A549 (cell line): ENCODE measurements around the gene PPM1H.

Source experiments
- CBX2 ChIP-seq: fragments of 200-600 bp; sonication (generic); IDR thresholded peaks from 2 replicates; pipeline ENCODE4 v1.6.1; 2016; ENCODE audit warnings: low read depth, mild to moderate bottlenecking, borderline replicate concordance
- CHD2 ChIP-seq: fragments of 150-350 bp; IDR thresholded peaks from 2 replicates; pipeline ENCODE4 v1.6.1; 2014; ENCODE audit warnings: low read length; ENCODE audit not compliant: partially characterized antibody
- ESRRA ChIP-seq: fragments of 150-350 bp; IDR thresholded peaks from 2 replicates; pipeline ENCODE4 v1.6.1; 2014; ENCODE audit warnings: mild to moderate bottlenecking, low read length, borderline replicate concordance
- MYC ChIP-seq: IDR thresholded peaks from 2 replicates; pipeline ENCODE4 v1.6.1; 2012; ENCODE audit warnings: mild to moderate bottlenecking, inconsistent platforms, low read length, improper control_type of control experiment, borderline replicate concordance
- NR3C1 ChIP-seq: fragments of >200 bp; sonication (Bioruptor Twin); formaldehyde crosslinking; IDR thresholded peaks from 3 replicates; pipeline ENCODE4 v1.6.1; 2017
- POLR2A ChIP-seq: IDR thresholded peaks from 2 replicates; pipeline ENCODE4 v1.6.1; 2012; ENCODE audit warnings: mild to moderate bottlenecking, low read length
- SREBF2 ChIP-seq: fragments of 450-650 bp; IDR thresholded peaks from 2 replicates; pipeline ENCODE4 v1.6.1; 2014; ENCODE audit warnings: mild to moderate bottlenecking, moderate library complexity
- TF ChIP-seq, protein P1 (sequence below): fragments of >200 bp; sonication (Bioruptor Twin); formaldehyde crosslinking; IDR thresholded peaks from 3 replicates; pipeline ENCODE4 v1.5.1; 2016

- TF ChIP-seq SREBF2 (no peak), NR3C1 (no peak), ESRRA (no peak), CHD2 (no peak), POLR2A (no peak), CBX2 (no peak), MYC (no peak)
- TF ChIP-seq, protein P1, sequence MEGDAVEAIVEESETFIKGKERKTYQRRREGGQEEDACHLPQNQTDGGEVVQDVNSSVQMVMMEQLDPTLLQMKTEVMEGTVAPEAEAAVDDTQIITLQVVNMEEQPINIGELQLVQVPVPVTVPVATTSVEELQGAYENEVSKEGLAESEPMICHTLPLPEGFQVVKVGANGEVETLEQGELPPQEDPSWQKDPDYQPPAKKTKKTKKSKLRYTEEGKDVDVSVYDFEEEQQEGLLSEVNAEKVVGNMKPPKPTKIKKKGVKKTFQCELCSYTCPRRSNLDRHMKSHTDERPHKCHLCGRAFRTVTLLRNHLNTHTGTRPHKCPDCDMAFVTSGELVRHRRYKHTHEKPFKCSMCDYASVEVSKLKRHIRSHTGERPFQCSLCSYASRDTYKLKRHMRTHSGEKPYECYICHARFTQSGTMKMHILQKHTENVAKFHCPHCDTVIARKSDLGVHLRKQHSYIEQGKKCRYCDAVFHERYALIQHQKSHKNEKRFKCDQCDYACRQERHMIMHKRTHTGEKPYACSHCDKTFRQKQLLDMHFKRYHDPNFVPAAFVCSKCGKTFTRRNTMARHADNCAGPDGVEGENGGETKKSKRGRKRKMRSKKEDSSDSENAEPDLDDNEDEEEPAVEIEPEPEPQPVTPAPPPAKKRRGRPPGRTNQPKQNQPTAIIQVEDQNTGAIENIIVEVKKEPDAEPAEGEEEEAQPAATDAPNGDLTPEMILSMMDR, result no peak
These were observed 131.2 kb downstream of the PPM1H start for GRCh38 chr12:62803756-62804155.
